ENCODE measurements around the gene ENTPD6. TPM values are rescaled to one million over a fixed set of nuclear protein-coding genes. Genes with fewer than 3 reads are reported as not detected.

ENTPD6 gene
- total and polyA plus RNA-seq, 11 donors, result 58.7 to 200 (median 93.3) TPM

DNA sequence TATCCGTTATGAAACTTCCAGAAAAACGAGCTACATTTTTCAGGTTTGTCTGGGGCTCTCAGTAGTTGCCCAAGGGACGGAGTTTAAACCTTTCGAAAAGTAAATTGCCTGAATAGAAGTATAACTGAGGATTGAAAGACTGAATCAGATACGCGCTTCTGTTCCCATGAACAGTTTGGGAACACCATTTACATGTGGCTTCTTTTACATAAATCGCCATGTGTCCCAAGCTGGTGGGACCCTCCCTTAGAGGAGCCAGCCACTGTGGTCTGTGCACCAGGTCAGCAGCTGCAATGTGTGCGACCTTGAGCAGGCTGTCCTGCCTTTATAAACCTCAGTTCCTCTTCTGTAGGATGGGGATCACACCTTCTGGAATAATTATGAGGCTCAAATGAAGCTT is 11.0 kb downstream of the ENTPD6 start:
- H3K27ac ChIP-seq, result peak overlapping the region in 5 of 12 donors; percentile 18 to 74 (median 59)
- ATAC-seq (no peak), DNase-seq (no peak)
- TF ChIP-seq POLR2A (IDR thresholded peaks at IDR 0.05), result no peak
- no peak for TF ChIP-seq CTCF (IDR thresholded peaks at IDR 0.05)
- intact Hi-C loops (cut with DNase I), result no loop called here
- peaks cover 0 to 8% (median 0%) of the 10 kb centered on the region in 12 donors for H3K9me3 ChIP-seq
- 92 to 96% (median 95%) methylated on average over 8 of the region's 8 CpGs for WGBS, 4 donors
- H3K4me3 ChIP-seq, result no peak overlapping the region
- H3K36me3 ChIP-seq, result peaks cover 0 to 28% (median 19%) of the 10 kb centered on the region in 9 donors
- peaks cover 0 to 44% (median 25%) of the 10 kb centered on the region in 12 donors for H3K4me1 ChIP-seq
- no peaks in the 10 kb centered on the region for H3K27me3 ChIP-seq

GRCh38 chr20:25207149-25207959 is 11.8 kb downstream of the ENTPD6 start:
- ATAC-seq, result peak in 1 of 4 donors; percentile 4
- Histone ChIP-seq H3K27ac (peak overlapping the region in 1 of 12 donors; percentile 20), H3K36me3 (peaks cover 0 to 36% (median 27%) of the 10 kb centered on the region in 9 donors), H3K27me3 (no peaks in the 10 kb centered on the region), H3K4me1 (peaks cover 0 to 42% (median 24%) of the 10 kb centered on the region in 12 donors), H3K4me3 (no peak overlapping the region), H3K9me3 (peaks cover 0 to 7% (median 0%) of the 10 kb centered on the region in 12 donors)
- TF ChIP-seq POLR2A (IDR thresholded peaks at IDR 0.05), result no peak
- TF ChIP-seq CTCF (IDR thresholded peaks at IDR 0.05), result no peak
- intact Hi-C loops (cut with DNase I), result no loop called here
- WGBS, 4 donors, result 91 to 94% (median 93%) methylated on average over 13 to 22 of the region's 22 CpGs
- no peak for DNase-seq

DNA sequence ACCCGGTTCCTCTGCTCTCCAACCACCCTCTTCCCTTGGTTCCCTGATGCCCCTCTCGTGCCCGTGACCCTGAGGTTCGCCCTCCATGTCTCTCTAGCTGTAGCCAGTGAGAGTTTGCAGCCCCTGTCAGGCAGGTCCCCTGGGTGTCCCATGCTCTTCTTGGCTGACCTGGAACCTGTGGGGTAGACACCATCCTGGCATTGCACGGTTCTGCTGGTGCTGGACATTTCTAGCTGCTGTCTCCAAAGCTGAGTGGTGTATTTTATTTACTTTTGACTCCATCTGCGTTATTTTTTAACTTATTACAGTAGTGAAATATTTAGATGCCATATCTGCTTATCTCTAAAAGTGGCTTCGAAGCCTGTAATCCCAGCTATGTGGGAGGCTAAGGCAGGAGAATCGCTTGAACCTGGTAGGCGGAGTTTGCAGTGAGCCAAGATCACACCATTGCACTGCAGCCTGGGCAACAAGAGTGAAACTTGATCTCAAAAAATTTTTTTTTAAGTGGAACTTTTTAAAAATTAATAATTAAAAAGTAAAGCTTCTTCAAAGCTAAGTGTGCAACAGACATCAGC is 12.5 kb downstream of the ENTPD6 start:
- intact Hi-C loops (cut with DNase I), result no loop called here
- Histone ChIP-seq H3K4me1 (peaks cover 0 to 42% (median 22%) of the 10 kb centered on the region in 12 donors), H3K27ac (peak overlapping the region in 1 of 12 donors; percentile 20), H3K27me3 (no peaks in the 10 kb centered on the region), H3K9me3 (peaks cover 0 to 2% (median 0%) of the 10 kb centered on the region in 12 donors), H3K4me3 (no peak overlapping the region), H3K36me3 (peaks cover 0 to 43% (median 34%) of the 10 kb centered on the region in 9 donors)
- 77 to 79% (median 78%) methylated on average over 9 of the region's 9 CpGs for WGBS, 4 donors
- DNase-seq (peak in 1 of 5 donors; percentile 14), ATAC-seq (no peak)
- no peak for TF ChIP-seq CTCF (IDR thresholded peaks at IDR 0.05)
- TF ChIP-seq POLR2A (IDR thresholded peaks at IDR 0.05), result no peak

DNA sequence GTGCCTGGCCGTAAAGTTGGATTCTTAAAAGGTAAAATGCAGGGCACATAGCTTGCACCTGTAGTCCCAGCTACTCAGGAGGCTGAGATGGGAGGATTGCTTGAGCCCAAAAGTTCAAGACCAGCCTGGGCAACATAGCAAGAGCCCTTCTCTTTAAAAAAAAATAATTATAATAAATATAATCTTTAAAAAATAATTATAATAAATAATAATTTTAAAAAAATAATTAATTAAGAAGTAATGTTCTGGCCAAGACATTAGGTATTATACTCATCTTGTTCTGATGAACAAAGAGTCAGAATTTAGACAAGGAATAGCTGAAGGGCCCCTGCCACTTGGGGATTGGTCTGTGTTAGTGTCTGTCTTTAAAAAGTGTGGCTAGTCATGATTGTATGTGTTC is 13.9 kb downstream of the ENTPD6 start:
- Histone ChIP-seq H3K27me3 (no peaks in the 10 kb centered on the region), H3K4me1 (peaks cover 0 to 31% (median 13%) of the 10 kb centered on the region in 12 donors), H3K27ac (no peak overlapping the region), H3K9me3 (no peaks in the 10 kb centered on the region), H3K4me3 (no peak overlapping the region), H3K36me3 (peaks cover 0 to 57% (median 47%) of the 10 kb centered on the region in 9 donors)
- DNase-seq, result no peak
- 96 to 100% (median 97%) methylated on average over 1 of the region's 1 CpG for WGBS, 4 donors
- ATAC-seq, result no peak
- TF ChIP-seq CTCF (IDR thresholded peaks at IDR 0.05) (no peak), POLR2A (IDR thresholded peaks at IDR 0.05) (no peak)
- intact Hi-C loops (cut with DNase I), result no loop called here

Measured in heart left ventricle (tissue), 16 donors.